HUES64 (cell line): Measurements from ENCODE around the gene GPR176.
A peak's percentile ranks its signal among the peaks of the same experiment; 100 is the strongest.

Experiments
- H3K27ac ChIP-seq: 2 replicates; pipeline ENCODE4 v1.7.0; 2013; ENCODE audit warnings: low read depth, low read length, inconsistent platforms
- H3K27me3 ChIP-seq: 2 replicates; pipeline ENCODE4 v1.6.1; 2013; ENCODE audit warnings: mild to moderate bottlenecking, low read length; ENCODE audit not compliant: insufficient read depth
- H3K36me3 ChIP-seq: 2 replicates; pipeline ENCODE4 v1.6.1; 2013; ENCODE audit warnings: mild to moderate bottlenecking, low read length; ENCODE audit not compliant: insufficient read depth
- H3K4me1 ChIP-seq: 2 replicates; pipeline ENCODE4 v1.6.1; 2013; ENCODE audit warnings: mild to moderate bottlenecking, low read length, moderate library complexity; ENCODE audit not compliant: insufficient read depth
- H3K4me3 ChIP-seq: 2 replicates; pipeline ENCODE4 v1.5.1; 2013; ENCODE audit warnings: mild to moderate bottlenecking, low read length, moderate library complexity
- H3K9ac ChIP-seq: 2 replicates; pipeline ENCODE4 v1.6.1; 2013; ENCODE audit warnings: mild to moderate bottlenecking, low read depth, low read length
- H3K9me3 ChIP-seq: 2 replicates; pipeline ENCODE4 v1.6.1; 2013; ENCODE audit warnings: low read depth, low read length; ENCODE audit not compliant: insufficient read depth
- WGBS: fragments of 150-250, 120-280 bp; methylation state at CpG from one replicate; pipeline ENCODE4 v1.1.7; 2013; ENCODE audit warnings: missing lambda C conversion rate; 5-methylcytosine and 5-hydroxymethylcytosine counted together

GPR176 gene

DNA sequence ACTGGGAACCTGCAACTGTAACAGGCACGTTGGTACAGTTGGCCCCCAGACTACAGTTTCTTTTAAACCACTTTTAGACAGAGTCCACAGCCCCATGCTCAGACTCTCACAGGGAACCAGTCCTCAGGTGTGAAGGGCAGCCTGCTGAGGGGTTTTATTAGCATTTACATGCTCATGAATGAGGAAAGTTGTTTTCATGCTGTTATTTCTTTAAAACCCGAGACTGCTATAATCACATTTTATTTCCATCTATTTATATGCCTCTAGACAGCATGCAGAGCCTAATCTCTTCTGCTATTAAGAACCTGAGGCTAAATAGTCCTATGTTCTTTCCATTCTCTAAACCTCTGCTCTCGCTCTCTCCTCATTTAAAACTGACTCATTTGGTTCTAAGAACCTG, 111.2 kb downstream of the GPR176 start:
- no peak overlapping the region for H3K9ac ChIP-seq
- 27% methylated on average over 3 of the region's 3 CpGs for WGBS
- H3K4me1 ChIP-seq: peaks cover 32% of the 10 kb centered on the region
- H3K27me3 ChIP-seq: no peaks in the 10 kb centered on the region
- H3K36me3 ChIP-seq: peaks cover 28% of the 10 kb centered on the region
- H3K9me3 ChIP-seq: no peaks in the 10 kb centered on the region
- H3K4me3 ChIP-seq: no peak overlapping the region
- peak overlapping the region; percentile 71 for H3K27ac ChIP-seq

DNA sequence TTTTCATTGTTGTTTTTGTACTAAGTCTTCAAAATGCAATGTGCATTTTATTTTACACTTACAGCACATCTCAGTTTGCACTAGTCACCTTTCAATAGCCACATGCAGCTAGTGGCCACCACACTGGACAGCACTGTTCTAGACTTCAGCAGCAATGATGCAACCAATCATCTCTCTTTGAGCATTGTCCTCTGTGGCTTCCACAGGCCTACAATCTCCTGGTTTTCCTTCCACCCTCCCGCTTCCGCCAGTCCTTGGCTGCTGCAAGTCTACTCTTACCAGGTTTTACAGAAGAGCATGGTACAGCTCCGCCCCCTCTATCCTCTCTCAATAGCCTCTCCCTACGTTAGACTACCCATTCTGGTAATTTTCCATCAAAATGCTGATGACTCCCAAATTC, 112.3 kb downstream of the GPR176 start:
- no peak overlapping the region for H3K9ac ChIP-seq
- H3K9me3 ChIP-seq: no peaks in the 10 kb centered on the region
- no peaks in the 10 kb centered on the region for H3K27me3 ChIP-seq
- peaks cover 32% of the 10 kb centered on the region for H3K36me3 ChIP-seq
- H3K27ac ChIP-seq: no peak overlapping the region
- WGBS: 77% methylated on average over 4 of the region's 4 CpGs
- no peak overlapping the region for H3K4me3 ChIP-seq
- H3K4me1 ChIP-seq: peaks cover 32% of the 10 kb centered on the region

DNA sequence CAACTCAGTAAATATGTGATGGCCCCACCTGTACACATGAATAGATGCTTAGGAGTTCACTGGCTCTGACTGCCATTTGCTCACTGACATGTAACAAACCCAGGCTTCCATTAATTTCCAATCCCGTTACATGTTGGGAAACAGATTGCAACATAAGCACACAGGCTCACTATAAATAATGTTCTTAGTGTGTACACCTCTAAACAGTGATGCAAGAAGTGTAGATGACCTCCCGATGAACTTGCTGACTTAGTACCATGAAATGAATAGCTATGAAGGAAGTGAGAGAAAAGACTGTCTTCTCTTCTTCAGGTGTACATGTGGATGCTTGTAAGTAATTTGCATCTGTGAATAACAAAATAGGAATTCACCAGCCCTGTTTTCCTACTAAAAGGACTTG, 116.0 kb downstream of the GPR176 start:
- no peak overlapping the region for H3K27ac ChIP-seq
- no peaks in the 10 kb centered on the region for H3K9me3 ChIP-seq
- H3K27me3 ChIP-seq: no peaks in the 10 kb centered on the region
- 88% methylated on average over 2 of the region's 2 CpGs for WGBS
- no peak overlapping the region for H3K4me3 ChIP-seq
- H3K9ac ChIP-seq: no peak overlapping the region
- H3K36me3 ChIP-seq: peaks cover 62% of the 10 kb centered on the region
- H3K4me1 ChIP-seq: peaks cover 15% of the 10 kb centered on the region

DNA sequence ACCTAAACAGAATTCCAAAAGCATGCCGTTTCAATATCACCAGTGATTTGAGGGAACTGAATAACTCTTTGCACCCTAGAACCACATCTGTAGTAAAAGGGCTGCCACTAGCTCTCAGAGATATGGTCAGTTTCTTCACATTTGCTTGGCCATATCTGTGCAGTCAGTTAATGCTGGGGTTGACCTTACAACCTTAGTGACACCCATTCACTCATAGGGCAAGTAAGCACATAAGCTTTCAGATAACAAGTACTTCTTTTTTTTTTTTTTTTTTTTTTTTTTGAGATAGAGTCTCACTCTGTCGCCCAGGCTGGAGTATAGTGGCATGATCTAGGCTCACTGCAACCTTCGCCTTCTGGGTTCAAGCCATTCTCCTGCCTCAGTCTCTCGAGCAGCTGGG, 117.0 kb downstream of the GPR176 start:
- Histone ChIP-seq H3K9me3 (no peaks in the 10 kb centered on the region), H3K27me3 (no peaks in the 10 kb centered on the region), H3K27ac (no peak overlapping the region), H3K4me3 (no peak overlapping the region), H3K9ac (no peak overlapping the region), H3K36me3 (peaks cover 70% of the 10 kb centered on the region), H3K4me1 (peaks cover 4% of the 10 kb centered on the region; the same call in 1 of the 2 replicates)
- WGBS: 95% methylated on average over 4 of the region's 4 CpGs

DNA sequence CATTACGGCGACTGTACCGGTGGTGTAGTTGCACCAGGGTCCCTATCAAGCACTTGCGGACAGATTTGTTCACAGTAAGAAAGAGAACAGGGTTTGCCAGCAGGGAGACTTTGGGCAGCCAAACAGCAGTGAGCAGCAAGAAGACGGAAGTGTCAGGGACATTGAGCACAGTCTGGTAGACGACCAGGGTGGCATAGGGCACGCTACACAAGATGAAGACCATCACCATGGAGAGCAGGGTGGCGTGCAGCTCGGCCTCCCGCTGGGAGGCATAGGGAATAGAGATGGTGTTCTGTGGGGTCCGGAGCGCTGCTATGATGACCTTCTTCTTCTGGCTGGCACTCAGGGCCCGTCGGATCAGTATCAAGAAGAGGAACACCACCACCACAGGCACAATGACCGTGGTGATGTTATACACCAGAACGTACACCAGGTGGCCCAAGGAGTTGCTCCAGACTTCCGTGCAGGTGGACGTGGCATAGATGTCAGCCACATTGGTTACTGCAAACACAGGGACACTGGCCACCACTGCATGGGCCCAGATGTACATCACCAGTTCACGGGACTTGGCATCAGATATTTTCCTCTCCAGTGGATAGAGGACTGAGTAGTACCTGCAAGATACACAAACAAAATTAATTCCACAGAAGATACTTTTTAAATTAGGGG, 118.3 kb downstream of the GPR176 start:
- no peak overlapping the region for H3K27ac ChIP-seq
- H3K27me3 ChIP-seq: no peaks in the 10 kb centered on the region
- no peaks in the 10 kb centered on the region for H3K4me1 ChIP-seq
- no peak overlapping the region for H3K9ac ChIP-seq
- H3K36me3 ChIP-seq: peaks cover 67% of the 10 kb centered on the region
- no peaks in the 10 kb centered on the region for H3K9me3 ChIP-seq
- 90% methylated on average over 19 of the region's 19 CpGs for whole genome bisulfite sequencing
- H3K4me3 ChIP-seq: no peak overlapping the region

DNA sequence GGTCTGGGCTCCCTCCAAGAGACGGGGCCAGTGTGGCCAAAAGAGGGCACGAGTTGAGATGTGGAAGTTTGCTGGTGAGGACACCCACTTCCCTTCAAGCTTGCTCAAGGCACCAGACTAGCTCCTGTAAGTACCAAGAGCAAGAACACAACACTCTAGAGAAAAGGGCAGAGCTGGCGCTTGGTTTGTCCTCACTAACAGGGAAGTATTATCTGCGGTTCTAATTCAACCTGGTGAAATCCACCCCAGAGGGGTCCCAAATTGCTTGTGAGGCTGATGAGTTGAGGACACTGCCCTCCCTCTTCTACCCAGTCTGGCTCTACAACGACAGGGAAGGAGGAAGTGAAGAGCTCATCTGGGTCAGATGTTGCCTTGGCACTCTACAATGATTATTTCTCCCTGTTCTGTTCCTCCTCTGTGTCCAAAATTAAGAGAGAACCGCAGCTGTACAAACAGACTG, 120.5 kb downstream of the GPR176 start:
- Histone ChIP-seq H3K4me3 (no peak overlapping the region), H3K27ac (no peak overlapping the region), H3K4me1 (no peaks in the 10 kb centered on the region; the same call in 1 of the 2 replicates)

DNA sequence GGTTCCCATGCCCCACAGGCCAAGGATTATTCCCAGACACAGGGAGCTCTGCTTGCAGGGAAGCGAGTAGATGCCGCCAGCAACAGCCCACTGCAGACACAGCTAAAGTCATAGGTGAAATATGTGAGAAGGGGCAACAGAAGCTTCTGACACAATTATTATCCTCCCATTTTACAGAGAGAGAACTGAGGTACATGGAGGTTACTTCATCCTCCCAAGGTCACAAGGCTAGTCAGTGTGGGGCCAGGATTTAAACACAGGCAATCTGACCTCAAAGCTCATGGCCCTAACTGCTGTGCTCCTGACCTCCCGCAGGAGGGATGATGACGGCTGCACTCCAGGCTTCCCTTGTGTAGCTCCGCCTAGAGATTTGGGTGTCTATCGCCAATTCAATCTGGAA, 121.7 kb downstream of the GPR176 start:
- no peak overlapping the region for H3K4me3 ChIP-seq
- H3K4me1 ChIP-seq: no peaks in the 10 kb centered on the region; the same call in 1 of the 2 replicates
- WGBS: 92% methylated on average over 6 of the region's 6 CpGs
- H3K9ac ChIP-seq: no peak overlapping the region
- no peak overlapping the region for H3K27ac ChIP-seq
- no peaks in the 10 kb centered on the region for H3K27me3 ChIP-seq
- peaks cover 37% of the 10 kb centered on the region for H3K36me3 ChIP-seq
- no peaks in the 10 kb centered on the region for H3K9me3 ChIP-seq

More for the DNA sequence above, 120.5 kb downstream of the GPR176 start:
- H3K27me3 ChIP-seq: no peaks in the 10 kb centered on the region
- H3K9ac ChIP-seq: no peak overlapping the region
- H3K36me3 ChIP-seq: peaks cover 46% of the 10 kb centered on the region
- 95% methylated on average over 4 of the region's 6 CpGs for WGBS
- no peaks in the 10 kb centered on the region for H3K9me3 ChIP-seq

DNA sequence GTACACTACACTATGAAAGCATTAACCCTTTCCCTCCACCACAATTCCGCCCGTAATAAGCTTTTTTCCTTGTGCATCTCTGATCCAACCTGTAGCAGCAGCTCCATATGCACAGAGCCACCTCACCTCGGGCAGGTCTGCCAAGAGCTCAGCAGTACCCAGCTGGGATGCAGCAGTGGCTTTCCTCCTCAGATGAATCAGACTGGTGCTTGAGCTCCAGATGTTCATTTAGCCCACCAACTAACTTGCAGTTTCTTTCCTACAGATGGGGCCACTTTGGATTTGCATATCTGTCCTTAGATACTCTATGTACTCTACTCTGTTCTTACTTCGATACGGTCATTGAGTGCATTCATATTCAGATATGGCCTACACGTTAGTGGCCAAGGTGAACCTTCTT, 122.7 kb downstream of the GPR176 start:
- H3K36me3 ChIP-seq: peaks cover 37% of the 10 kb centered on the region
- H3K9me3 ChIP-seq: no peaks in the 10 kb centered on the region
- WGBS: 95% methylated on average over 6 of the region's 6 CpGs
- no peak overlapping the region for H3K9ac ChIP-seq
- H3K4me1 ChIP-seq: no peaks in the 10 kb centered on the region; the same call in 1 of the 2 replicates
- no peak overlapping the region for H3K27ac ChIP-seq
- no peak overlapping the region for H3K4me3 ChIP-seq
- no peaks in the 10 kb centered on the region for H3K27me3 ChIP-seq

DNA sequence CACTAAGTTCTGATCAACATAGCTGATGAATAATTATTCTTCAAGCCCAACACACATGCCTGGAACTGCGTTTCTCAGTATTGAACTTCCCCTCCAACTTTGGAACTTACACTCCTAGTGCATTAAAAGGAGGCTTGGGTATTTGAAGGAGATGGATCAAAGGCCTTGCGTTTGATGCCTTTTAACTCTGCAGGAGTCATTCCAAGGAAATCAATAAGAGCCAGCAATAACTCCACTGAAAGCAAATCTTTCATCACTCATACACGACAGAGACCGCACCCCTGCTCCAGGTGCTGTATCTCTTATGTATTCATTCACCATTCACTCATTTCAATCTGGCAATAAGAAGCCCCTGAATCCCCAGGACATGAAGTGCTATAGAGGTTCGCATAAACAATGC, 123.5 kb downstream of the GPR176 start:
- Histone ChIP-seq H3K4me1 (no peaks in the 10 kb centered on the region; the same call in 1 of the 2 replicates), H3K36me3 (peaks cover 29% of the 10 kb centered on the region), H3K27me3 (no peaks in the 10 kb centered on the region), H3K9ac (no peak overlapping the region), H3K4me3 (no peak overlapping the region), H3K27ac (no peak overlapping the region), H3K9me3 (no peaks in the 10 kb centered on the region)
- 97% methylated on average over 5 of the region's 5 CpGs for WGBS

DNA sequence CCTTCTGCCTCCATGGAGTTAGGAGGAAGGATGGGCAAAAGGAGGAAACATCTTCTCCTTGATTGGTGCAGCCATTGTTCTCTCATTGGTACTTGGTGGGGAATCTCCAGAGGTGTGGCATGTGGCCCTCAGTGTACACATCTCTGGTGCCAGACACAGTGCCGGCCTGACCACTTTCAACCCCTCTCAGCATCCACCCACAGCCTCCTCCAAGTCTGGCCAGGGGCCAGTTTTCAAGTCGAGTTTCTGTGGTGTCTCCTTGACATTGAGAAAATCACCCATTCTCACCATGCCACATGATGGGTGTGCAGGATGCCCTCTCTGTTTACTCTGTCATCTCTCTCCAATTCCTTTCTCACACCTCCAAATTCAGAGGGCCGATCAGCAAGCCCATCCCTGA, 124.6 kb downstream of the GPR176 start:
- no peaks in the 10 kb centered on the region; the same call in 1 of the 2 replicates for H3K4me1 ChIP-seq
- WGBS: 89% methylated on average over 3 of the region's 3 CpGs
- H3K27ac ChIP-seq: no peak overlapping the region
- H3K36me3 ChIP-seq: peaks cover 18% of the 10 kb centered on the region
- H3K9ac ChIP-seq: no peak overlapping the region
- H3K4me3 ChIP-seq: no peak overlapping the region
- H3K27me3 ChIP-seq: no peaks in the 10 kb centered on the region
- no peaks in the 10 kb centered on the region for H3K9me3 ChIP-seq

DNA sequence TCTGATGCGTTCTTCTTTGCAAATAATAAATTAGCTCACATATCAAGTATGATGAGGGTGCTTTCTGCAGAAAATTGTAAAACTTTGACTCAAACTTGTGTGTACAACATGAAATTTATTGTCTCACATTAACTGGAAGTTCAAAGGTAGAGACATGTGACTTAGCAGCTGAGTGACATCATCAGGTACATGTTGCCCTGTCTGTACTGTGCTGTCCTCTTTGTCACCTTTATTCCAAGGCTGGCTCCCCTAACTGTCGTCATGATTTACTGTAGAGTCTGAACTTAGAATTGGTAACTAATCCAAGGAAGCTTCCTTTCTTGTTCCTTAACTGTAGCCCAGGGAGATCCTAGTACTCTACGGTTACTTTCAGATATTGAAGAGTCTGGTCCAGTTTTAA, 125.1 kb downstream of the GPR176 start:
- H3K9ac ChIP-seq: no peak overlapping the region
- H3K27me3 ChIP-seq: no peaks in the 10 kb centered on the region
- H3K4me1 ChIP-seq: peaks cover 3% of the 10 kb centered on the region; the same call in 1 of the 2 replicates
- no peaks in the 10 kb centered on the region for H3K9me3 ChIP-seq
- H3K36me3 ChIP-seq: peaks cover 12% of the 10 kb centered on the region
- no peak overlapping the region for H3K27ac ChIP-seq
- 95% methylated on average over 3 of the region's 3 CpGs for WGBS
- no peak overlapping the region for H3K4me3 ChIP-seq

DNA sequence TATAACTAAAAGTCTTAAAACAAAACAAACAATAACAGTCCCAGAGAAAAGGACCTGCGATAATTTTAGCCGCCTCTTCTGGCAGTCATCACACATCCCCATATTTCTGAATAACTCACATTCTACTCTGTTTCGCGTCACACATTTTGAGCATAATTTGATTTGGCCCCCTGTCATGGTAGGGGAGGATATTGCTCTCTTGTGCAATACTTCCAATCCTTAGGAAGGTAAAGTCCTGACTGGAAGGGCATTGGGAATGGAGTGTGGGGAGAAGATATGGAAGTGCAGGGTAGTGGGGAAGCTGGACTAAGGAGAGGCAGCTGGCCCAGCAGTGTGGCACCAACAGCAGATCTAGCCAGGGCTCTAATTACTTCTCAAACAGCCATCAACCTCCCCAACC, 126.1 kb downstream of the GPR176 start:
- H3K4me1 ChIP-seq: peaks cover 13% of the 10 kb centered on the region
- H3K27me3 ChIP-seq: no peaks in the 10 kb centered on the region
- H3K36me3 ChIP-seq: peaks cover 7% of the 10 kb centered on the region
- H3K9me3 ChIP-seq: no peaks in the 10 kb centered on the region
- no peak overlapping the region for H3K9ac ChIP-seq
- WGBS: 95% methylated on average over 4 of the region's 4 CpGs
- H3K4me3 ChIP-seq: no peak overlapping the region
- H3K27ac ChIP-seq: no peak overlapping the region
